Kidney glomerular epithelial cell (primary cell): Measurements from ENCODE around the gene NBAS.

Experiments used
- DNase-seq: peaks from one replicate; lab custom pipeline; 2025; lab: John Stamatoyannopoulos, UW

NBAS gene

DNA sequence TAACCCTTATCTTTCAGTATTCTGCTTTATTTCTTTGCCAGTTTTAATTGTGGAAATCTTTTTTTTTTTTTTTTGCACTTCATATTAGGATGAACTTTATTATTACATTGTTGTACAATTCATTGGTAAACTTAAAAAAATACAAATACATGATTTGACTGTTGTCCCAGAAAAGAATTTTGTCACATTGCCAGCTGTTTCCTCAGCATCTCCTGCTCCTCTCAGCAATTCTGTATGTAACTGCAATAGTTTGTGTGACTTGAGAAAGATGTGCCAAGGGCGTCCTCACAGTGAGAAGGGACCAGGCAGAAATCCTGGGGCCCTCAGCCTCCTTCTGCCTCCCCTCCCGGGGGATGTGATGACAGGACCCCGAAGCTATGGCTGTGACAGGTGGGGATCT lies 254.4 kb downstream of the NBAS start:
- no peak for DNase-seq

DNA sequence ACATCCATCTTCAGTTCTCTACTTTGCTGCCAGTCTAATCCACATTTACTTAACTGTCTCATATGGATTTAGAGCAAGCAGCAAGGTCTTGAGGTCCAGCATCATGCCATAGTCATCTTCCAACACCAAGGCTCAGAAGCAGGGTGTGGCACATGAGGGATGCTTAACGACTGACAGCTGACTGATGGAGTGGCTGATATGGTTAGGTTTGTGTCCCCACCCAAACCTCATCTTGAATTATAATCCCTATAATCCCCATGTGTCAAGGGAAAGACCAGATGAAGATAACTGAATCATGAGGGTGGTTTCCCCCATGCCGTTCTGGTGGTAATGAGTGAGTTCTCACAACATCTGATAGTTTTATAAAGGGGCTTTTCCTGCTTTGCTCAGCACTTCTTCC lies 257.3 kb downstream of the NBAS start:
- no peak for DNase-seq

DNA sequence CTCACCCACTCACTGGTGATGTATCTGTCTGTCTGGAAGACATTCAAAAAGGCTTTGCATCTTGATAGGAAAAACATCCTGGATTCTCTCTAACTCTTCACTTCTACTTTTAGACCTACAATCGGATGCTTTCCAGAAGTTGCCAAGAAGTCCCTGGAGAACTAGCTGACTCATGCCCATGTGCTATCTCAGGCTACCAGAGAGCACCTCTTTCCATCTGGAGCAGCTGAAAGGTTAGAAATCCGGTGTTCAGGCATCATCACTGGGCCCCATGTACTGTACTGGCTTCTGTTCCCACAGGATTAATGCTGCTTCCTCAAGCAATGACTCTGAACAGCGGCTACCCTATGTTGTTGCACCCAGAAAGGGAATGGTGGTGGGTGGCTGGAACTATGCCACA lies 259.0 kb downstream of the NBAS start:
- no peak for DNase-seq

DNA sequence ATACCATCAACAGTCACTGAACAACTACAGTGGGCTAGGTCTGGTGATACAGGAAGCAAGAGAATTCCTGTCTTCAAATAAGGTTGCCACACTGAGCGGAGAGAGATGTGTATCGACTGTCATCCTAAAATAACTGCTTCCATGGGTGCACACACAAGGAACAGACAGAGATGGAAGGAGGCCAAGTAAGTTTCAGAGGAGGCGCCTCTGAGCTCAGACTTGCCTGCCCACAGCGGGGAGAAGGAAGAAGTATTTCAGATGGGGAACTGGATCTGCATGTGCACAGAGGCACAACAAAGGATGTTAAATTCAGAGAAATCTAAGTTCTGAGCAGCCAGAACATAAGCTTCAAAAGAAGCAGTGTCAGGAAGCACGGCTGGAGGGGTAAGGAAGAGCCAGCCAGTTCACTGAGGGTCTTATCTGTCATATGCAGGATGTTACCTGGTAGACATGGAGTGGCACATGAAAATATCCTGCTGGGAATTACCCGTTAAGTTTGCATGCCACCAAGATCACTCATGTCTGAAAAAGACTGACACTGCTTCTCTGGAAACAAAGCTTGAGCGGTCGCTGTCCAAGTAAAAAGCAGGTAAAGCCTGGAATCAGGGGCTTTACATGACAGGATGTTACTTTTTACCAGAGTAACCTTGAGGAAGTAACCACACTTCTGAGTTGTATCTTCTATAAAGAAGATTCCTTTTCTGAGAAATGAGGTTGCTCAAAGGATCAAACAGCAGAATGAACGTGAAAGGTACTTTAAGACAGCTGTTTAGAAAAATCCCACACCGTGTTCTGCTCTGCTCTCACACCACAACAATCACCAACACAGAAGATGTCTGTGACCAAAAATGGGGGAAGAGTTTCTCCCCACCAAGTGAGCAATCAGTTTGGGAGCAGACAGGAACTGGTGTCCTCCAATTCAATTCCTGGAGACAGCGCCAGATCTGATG lies 260.2 kb downstream of the NBAS start:
- no peak for DNase-seq

DNA sequence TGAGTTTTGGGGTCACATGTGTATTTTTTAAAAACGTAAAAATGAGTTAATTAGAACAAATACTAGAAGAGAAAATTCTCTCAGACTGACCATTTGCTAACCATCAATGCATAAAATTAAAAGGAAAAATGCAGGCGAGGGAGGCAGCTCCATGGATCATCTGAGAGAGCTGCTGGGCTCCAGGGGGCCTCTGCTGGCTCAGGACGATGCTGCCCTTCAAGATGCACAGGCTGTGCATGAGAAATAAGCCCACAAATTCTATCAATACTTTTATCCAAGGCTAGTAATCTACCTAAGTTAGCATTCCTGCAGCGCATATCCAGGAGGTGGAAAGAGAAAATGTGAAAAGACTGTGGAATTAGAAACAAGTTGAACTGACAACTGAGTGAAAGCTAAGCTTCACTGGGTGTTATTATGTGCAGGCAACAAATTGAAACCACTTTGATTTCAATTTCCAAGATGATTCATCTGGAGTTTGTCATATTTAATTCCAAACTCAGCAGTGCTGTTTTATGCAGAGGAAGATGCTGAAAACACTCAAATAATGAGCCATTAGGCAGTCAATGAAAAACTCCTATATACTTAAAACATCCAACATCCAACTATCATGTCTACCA lies 261.1 kb downstream of the NBAS start:
- DNase-seq: no peak

DNA sequence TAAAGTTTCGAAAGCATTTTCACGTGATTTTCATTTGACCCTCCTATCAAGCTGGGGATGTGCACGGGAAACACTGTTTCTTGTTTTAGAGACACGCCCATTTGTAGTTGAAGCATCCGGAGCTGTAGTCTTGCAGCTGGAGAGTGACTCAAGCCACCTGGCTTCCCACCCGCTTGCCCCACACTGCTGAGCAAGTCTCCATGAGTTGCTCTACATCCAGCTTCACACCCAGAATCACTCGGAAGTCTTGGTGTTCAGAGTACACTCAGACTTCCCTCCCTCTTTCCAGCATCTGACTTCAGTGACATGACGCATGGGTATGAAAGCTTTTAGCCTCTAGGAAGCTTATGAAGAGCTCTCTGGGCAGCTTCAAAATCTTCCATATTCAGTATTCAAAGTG lies 262.4 kb downstream of the NBAS start:
- DNase-seq: no peak

DNA sequence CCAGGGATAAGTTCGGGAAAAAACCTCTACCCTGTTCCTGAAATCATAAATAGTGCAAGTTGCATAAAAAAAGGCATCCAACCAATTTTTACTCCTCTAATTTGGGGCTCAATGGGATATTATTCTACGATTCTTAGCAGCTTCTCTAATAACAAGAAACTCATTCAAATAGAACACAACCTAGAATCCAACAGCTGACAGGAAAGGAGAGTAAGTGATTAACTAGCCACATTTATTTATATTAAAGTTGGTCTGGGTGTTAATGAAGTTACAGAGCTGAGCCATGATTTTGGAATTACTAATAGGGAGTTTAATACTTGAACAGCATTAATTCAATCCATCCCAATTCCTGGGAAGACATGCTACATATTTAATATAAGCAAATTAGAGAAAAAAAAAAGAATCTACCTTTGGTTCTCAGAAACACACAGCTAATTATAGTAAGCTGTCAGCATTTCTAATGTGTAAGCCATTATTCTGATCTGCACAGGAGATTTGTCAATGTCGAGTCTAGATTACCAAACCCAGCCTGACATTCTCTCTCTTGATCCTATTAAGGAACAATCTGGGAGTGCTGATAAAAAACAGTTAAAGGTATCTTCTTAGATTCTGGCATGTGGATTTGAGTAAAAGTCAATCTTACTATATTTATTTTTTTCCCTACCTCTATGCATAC lies 267.7 kb downstream of the NBAS start:
- peak; percentile 22 for DNase-seq

DNA sequence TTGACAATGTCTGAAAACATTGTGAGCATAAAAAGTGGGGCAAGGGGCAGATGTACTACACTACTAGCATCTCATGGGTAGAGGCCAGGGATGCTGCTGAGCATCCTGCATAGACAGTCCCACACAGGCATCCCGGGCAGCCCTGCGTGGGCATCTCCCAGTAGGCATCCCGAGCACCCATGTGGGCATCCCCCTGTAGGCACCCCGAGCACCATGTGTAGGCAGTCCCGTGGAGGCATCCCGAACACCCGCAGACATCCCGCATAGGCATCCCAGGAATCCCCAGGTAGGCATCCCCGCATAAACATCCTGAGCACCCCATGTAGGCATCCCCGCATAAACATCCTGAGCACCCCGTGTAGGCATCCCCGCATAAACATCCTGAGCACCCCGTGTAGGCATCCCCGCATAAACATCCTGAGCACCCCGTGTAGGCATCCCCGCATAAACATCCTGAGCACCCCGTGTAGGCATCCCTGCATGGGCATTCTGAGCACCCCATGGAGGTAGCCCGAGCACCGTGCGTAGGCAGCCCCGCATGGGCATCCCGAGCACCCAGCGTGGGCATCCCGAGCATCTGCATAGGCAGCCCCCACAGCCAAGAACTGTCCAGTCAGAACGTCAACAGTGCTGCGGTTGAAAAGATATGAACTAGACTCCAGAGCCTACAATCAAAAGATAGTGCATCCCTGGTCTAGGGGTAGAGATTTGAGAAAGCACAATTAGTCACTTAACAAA lies 273.5 kb downstream of the NBAS start:
- DNase-seq: no peak

DNA sequence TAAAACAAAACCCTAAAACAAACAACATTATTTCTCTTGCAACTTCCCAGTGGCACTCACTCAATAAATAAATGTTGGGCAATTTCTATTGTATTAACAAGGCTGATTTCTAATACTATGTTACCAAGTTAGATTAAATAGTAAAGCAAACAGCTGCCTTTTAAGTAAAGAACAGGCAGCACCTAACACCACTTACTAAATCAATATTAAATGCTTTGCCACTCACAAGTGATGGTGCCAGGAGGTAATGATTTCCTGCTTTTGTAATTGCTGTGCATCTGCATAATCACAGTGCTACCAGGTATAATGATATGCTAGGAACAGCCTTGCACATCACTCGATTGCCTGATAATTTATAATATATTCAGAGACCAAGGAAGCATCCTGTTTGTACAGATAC lies 276.5 kb downstream of the NBAS start:
- DNase-seq: no peak

DNA sequence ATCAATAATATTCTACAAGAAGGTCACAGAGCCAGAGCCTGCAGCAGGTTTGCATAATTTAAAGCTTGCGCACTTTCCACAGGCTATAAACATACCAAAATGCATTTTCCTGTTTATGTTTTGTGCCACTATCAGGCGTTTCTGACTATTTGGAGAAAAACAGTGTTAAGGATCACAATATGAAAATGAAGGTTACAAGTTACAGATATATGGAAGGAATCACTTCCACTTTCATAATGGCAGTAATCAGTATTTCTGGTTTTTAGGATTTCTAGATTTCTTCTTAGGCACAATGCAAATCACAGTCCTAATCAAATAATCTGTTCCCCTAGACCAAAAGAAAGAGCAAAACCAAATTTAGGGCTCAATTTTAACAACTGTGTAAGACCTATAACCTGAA lies 279.5 kb downstream of the NBAS start:
- no peak for DNase-seq

DNA sequence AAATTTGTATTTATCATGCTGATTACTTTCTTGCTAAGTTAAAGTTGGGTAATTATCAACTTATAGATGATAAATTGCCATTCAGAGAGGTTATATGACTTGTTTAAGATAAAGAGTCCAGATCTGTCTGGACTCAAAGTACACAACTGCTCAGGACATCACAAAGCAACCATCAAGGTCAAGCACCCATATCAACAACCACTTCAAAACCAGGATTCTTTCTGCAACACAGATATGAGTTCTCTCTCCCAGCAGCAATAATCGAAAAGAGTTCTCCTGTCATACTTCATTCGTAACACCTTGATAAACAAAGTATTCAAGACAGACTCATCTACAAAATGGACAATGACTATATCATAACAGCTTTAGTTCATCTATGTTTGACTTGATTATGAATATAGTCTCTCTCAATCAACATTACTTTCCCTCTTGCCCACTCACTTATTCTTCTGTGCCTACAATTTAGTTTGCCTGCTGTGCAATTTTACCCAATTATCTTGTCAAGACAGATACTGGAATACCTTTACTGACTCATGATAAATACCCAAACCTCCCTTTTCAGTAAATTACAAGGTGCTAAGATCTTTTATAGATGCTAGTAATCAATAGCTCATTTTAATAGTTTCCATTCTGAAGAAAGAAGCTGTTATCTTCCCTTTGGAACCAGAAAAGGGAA lies 281.8 kb downstream of the NBAS start:
- DNase-seq: no peak

DNA sequence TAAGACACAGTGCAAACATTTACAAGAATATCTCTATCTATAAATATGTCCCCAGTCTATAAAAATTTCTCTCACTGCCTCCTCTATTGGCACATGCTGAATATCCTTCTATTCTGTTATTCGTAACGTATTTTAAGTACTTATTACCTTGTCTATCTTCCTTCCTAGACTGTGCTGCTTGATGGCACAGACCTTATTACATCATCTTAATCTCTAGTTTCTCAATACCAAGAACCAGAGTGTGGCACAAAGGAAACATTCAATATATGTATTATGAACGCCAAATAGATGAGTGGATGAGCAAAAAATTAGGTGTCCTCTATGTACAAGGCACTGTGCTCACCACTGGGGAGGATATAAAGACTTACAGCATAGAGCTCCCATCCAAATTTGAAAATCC lies 282.8 kb downstream of the NBAS start:
- no peak for DNase-seq

DNA sequence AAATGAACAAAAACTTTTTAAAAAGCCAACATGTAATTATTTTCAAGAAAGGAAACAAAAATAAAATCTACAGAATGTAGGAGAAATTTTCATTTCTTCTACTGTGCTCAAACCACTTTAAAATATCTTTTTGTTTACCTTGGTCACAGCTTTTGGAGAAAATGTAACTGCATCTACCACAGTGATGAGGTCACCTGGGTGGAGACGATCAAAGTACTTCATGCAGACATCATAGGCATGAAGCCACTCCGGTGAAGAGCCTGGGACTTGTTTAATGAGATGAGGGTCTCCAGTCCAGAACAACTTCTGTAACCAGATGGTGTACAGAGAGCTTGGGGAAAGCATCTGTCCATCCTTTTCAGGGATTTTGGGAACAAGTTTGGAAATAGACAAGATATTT lies 285.8 kb downstream of the NBAS start:
- DNase-seq: no peak

DNA sequence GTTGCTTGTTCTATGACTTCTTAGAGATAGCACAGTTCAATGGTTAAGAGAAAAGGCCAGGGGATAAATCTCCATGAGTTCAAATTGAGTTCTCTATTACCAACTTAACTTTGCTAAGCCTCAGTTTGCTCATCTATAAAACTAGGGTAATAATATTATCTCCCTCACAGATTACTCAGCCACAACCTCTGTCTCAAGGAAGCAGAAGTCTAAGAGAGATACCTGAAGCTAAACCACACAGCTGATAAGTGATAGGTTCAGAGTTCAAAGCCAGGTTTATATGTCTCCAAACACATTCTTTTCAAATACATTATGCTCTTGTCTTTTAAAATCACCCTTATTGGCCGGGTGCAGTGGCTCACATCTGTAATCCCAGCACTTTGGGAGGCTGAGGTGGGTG lies 287.7 kb downstream of the NBAS start:
- no peak for DNase-seq

DNA sequence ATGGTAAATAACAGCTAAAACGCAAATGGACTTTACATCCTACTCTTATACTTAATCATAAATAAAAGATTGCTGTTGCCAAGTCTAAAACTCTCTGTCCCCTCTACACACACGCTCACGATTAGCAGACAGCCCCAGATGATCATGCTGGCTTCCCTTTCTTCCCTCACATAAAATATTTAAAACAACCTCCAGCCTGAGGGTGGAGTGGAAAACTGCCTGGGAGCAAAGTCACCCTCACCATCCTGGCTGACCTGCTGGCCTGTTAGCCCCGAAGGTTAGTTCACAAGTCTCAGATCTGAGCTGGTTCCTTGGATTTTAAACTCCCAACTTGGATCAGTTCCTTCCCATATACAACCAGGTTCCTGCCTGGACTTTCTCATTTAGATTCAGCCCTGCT lies 288.2 kb downstream of the NBAS start:
- no peak for DNase-seq

DNA sequence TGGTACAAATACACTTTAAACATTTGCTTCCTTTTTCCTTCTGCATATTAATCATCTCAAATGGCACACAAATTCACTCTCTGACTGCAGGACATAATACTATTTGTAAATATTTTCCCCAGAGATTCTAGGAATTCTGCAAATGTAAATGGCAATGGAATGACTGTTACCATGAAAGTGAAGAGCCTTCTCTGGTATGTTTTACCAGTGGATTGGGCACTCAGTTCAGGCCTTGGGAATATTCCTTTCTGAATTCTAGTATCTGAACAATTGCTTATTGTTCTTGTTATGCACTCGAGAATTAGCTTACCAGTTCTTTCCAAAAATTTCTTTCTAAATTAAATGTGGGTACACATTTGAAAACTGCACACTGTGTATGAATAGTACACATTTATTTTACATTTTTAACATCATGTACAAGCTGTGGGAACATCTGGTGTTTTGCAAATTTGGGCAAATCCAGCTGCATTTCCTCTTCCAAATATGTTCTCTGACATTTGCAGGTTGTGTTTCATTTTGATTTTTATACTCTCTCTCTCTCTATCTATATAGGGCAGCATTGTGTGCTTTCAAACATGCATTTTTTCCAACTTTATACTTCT lies 289.1 kb downstream of the NBAS start:
- DNase-seq: no peak

DNA sequence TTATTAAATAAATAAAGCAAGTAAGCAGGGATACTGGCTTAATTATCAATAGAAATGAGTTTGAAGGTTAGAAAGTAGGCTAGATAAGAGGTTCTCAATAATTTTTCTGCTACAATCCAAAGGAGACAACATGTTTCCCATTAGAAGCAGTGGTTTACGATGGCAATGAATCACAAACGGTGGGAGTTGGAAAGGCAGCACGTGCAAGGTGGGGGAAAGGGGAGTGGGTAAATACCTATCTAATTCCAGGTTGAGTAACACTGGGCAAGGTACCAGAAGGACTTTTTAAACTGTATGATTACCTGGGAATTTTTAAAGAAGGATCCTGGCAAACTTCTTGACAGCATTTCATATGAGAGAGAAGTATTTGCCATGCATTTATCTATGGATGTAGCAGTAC lies 289.9 kb downstream of the NBAS start:
- DNase-seq: no peak

DNA sequence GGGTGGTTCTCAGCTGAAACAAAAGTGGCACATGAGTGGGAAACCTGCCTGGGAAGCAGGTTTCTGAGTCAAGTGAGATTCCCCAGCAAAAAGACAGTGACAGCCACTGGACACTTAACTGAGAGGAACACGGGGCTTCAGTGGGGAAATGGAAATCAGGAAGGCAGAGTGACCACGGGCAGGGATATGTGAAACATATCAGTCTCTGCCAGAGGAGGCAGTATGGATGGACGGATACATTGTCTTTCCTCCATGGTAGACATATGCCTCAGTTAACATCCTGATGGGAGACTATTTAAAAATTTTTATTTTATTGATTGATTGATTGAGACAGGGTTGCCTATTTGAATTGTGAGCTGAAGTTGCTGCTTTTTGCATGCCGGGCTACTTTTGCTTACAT lies 292.1 kb downstream of the NBAS start:
- no peak for DNase-seq

DNA sequence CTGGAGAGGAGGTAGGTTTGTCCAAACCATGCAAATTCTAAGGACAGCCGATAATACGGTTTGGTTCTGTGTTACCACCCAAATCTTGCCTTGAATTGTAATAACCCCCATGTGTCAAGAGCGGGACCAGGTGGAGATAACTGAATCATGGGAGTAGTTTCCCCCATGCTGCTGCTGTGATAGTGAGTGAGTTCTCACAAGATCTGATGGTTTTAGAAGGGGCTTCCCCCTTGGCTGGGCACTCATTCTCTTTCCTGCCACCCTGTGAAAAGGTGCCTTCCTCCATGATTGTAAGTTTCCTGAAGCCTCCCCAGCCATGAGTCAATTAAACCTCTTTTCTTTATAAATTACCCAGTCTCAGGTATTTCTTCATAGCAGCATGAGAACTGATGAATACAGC lies 295.2 kb downstream of the NBAS start:
- DNase-seq: no peak

DNA sequence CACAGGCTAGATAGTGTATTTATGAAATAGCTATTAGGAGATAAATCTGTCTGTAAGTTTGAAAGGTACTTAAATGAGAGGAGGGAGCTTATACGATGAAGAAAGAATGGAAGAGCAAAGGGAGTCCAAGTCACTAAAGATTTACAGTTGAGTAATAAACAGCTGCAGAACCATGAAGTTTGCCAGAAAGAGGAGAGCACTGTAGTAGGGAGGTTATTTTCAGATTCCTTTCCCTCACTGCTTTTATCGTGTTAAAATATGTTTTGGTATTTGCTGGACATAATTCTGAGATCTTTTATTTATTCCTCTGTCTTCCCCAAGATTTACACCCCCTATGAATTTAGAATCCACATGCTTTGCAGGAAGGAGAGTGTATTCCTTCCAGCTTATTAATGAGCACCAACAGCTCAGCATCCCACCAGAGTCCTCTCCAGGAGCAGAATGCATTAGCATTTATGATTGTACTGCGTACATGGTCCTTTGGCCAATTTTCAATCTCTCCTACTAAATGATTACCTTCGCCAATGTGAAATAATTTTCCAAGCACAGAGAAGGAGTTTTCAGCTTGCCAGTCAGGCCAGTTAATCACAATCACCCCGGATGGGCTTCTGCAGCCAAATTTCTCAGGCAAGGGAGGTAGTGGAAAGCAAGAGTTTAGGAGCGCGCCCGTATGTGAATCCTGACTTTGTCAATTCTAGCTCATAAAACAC lies 297.0 kb downstream of the NBAS start:
- no peak for DNase-seq

DNA sequence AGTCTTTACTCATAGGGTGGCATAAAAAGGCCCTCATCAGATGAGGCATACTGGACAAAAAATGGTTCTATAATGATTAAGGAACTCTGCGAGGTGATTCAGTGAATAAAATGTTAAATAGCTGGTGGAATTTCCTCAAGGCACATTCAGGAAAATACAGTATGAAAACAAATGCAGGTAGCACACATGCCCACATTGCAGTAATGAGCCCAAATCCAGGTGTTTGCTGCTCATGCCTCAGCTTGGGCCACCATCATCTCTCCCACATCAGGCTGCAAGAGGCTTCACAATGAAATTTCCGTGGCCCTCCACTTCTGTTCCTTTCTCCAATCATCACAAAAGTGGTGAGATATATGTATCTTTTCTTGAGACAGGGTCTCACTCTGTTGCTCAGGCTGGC lies 298.3 kb downstream of the NBAS start:
- no peak for DNase-seq
